NCI-H187 (cell line): ENCODE data around the gene TTLL10.

Experiments used
- DNase-seq, 2 experiments: peaks; one replicate each; lab custom pipeline; 2025; lab: John Stamatoyannopoulos, UW

Gene TTLL10, protein sequence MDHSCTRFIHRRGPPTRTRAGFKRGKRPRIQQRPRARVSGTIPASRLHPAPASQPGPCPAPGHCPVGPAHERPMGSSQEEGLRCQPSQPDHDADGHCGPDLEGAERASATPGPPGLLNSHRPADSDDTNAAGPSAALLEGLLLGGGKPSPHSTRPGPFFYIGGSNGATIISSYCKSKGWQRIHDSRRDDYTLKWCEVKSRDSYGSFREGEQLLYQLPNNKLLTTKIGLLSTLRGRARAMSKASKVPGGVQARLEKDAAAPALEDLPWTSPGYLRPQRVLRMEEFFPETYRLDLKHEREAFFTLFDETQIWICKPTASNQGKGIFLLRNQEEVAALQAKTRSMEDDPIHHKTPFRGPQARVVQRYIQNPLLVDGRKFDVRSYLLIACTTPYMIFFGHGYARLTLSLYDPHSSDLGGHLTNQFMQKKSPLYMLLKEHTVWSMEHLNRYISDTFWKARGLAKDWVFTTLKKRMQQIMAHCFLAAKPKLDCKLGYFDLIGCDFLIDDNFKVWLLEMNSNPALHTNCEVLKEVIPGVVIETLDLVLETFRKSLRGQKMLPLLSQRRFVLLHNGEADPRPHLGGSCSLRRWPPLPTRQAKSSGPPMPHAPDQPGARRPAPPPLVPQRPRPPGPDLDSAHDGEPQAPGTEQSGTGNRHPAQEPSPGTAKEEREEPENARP

DNA sequence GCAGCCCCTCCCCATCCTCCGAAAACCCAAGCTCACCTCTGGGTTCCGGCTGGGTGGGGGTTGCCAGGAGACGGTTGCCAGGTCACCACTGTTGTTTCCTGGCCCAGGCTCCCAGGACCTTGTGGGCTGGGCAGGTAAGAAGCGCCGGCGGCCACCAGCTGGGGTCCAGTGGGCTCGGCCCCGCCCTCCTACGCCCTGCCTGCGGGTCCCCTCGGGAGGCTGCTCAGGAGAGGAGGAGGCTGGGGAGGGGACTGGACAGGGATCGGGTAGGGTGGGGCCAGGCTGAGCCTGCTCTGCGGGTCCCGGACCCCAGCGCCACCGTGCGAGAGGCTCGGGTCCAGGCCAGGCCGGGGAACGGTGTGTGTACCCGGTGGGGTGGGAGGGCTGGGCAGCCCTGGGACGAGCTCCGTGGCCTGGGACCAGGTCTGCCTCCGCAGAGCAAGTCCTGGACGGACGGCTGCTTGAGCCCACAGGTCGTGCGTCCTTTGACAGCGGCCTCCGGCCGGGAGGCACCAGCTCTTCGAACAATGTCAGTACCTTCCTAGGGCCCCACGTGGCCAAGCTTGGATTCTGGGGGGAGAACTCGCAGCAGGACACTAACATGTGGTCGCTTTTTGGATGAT, at the start of gene TTLL10:
Gene TTLL10 (plus strand): TSS at position 88 of the 623 bp plus-strand sequence. CDS start 5,336 bp downstream, outside the sequence.
- no peak for DNase-seq

DNA sequence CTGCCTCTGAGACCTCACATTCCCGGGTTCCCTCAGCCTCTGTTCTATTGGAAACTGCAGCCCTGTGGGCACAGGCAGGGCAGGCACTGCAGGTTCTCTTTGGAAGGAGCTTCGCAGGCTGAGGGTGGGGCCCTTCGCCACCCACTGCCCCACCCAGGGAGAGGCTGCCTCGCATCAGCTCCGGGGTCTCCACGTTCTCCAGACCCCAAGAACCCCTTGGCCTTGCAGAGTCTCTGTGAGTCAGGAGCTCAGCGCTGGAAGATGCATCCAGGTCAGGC, 49.2 kb upstream of the TTLL10 start:
- DNase-seq: no peak

DNA sequence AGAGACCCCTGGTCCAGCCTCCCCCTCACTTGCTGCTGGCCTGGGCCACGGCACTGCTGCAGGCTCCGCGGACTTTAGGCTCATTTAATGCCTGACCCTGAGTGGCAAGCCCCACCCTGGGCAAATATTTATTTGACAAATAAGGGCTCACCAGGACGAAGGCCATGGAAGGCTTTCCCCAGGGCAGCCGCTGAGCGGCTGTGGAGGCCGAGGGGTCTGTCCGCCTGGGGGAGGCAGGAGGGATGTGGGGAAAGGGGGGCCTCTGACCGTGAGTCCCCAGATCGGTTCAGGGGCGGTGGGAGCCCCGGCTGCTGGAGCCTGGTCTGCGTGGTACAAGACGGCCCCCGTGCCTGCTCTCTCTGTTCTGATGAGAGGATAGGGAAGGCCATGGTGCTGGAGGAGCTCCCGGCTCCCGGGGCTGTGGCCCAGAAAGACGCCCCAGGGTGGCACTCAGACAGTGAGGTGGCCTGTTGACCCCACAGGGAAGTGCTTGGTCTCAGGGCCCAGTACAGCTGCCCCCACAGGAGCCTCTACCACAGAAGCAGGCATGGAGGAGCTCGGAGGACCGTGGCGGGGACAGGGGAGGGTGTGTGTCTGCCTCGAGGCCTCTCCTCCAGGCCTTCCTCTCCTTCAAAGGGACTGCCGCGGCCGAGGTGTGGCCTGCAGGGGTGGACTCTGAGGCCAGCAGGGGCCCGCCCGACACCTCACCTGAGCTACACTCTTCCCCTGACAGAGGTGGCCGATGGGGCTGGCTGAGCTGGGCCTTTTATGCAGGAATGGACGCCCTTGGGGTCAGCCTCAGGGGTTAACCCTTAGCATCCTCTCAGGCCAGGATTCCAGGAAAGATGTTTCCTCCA, 48.7 kb upstream of the TTLL10 start:
- no peak for DNase-seq

DNA sequence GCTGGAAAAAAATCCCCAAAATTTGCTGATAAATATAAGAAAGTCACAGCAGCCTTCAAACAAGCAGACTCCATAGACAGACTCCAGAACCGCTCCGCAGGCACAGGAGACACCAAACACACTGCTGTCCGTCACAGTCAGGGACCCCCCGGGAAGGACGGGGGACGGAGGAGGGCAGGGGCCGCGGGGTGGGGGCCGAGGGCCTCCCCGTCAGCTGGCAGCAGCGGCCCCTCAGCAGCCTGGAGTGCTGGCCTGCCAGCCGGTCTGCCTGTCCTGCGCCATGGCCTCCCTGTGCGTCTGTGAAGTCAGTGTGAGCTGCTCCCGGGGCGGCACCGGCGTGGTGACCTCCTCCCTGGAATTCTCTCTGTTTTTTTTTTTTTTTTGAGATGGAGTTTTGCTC, 47.7 kb upstream of the TTLL10 start:
- DNase-seq: no peak

DNA sequence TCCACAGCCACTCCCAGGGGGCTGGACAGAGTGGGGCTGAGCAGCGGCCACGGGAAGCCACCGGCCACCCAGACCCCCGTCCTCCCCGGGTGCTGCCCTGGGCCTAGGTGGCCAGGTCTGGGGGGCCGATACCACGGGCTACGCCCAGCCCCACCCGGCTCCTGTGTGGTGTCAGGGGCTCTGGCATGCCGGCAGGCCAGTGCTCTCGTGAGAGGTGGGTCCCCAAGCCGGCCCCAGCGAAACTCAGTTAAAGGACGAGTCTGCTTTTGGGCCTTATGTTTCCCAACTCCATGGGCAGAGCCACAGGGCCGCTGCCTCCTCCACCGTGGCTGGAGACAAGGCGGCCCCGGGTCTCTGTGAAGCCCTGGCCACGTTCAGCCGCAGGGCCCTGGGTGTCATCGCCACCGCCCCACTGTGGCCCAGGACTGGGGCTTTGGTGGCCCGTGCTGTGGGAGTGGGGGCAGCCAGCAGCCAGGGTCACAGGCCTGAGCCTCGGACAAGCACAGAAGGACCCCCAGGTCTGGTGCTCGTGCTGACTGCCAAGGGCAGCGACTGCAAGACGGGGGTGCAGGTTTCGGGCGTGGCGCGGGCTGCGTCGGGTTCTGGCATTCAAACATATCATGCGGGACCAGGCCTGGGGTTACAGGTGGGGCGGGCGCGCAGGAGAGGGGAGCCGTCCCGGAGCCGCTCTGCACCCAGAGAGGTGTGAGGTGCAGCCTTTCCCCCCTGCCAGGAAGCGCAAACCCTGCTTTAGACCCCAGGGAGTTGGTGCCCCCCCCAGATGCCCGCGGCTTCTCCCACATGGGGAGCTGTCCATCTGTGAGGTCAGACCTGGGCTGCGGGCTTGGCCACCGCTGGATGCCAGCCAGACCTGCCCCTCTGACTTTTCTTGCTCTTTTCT, 45.9 kb upstream of the TTLL10 start:
- no peak for DNase-seq

DNA sequence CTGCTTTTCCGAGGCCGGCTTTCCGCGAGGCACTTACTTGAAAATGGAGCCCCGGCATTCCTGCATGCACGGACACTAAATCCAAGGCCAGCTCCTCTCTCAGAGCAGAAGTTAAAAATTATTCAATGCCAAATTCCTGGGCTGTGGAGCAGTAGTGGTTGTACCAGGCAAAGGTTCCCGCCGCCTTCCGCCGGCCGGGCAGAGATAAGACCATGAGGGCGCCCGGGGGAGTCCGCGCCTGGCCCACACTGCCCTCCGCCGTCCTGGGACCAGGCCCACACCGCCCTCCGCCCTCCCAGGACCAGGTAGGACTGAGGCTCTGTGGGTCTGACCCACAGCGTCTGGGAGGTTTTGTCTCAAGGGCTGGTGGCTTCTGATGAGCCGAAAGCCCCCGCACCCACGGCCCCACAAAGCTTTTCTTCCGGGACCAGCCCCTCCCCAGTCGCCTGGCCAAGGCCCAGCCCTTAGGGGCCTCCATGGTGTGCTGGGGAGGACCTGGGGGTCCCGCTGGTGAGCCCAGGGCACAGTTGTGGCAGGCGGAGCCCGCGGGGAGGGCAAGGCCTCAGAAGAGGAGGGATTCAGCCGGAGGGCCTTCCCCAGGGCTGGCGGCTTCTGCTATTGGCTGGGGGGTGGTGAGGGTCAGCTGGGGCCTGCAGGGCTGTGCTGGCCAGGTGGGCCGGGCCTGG, 45.1 kb upstream of the TTLL10 start:
- no peak for DNase-seq

DNA sequence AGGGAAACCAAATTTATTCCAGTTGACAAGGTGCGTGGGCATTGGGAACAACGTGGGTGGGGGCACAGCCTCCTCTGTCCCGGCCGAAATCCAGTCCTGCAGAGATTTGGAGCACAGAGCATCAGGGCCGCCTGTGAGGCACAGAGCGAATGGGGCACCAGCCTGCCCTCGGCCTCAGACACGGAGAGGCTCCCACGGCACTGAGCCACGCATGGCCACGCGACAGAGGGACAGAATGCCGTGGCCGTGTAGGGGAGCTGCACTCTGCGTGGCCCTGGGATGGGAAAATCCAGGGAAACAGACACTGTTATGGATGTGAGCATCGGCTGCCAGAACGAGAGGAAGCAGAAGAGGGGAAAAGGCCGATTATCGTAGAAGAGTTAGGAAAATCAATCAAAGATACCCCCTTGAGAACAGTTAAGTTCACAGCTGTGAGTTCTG, 44.3 kb upstream of the TTLL10 start:
- DNase-seq: no peak

DNA sequence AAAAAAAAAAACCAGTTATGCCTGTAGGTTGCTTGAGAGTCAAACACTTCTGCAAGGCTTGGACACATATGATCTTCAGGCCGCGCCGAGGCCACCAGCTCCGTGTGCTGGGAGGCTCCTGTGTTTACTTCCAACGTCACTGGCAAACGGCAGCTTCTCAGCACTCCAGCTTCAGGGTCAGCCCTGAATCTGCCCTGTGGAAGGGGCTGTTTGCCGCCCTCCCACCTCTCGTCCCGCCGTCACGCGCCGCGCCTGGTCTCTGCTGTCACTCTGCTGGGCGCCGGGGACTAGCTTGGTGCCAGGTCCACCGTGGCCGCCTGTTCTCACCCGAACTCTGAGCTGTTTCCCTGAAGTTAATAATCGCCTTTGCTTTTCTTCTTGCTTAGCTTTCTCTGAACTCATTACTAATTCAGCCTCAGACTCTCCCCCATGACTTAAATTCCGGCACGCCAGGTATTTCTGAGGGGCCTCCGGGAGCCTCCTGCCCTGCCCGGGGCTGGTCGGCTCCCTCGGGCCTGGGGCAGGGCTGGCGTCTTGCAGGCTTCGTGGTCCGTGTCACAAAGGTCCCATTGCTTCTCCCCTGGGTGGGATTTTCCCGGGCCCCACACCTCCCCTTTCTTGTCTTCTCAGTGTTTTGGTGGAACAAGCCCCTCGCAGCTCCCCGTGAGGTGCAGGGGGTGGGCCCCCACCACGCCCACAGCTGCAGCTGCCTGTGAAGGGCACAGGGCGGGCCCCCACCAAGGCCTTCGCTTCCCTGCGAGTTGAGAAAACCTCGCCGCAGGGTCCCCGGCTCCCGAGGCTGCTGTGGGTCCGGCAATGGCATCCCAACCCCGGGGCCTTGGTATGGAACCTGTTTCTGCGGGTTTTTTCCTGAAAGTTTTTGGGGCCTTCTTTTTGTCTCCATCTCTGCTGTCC, 43.2 kb upstream of the TTLL10 start:
- no peak for DNase-seq

DNA sequence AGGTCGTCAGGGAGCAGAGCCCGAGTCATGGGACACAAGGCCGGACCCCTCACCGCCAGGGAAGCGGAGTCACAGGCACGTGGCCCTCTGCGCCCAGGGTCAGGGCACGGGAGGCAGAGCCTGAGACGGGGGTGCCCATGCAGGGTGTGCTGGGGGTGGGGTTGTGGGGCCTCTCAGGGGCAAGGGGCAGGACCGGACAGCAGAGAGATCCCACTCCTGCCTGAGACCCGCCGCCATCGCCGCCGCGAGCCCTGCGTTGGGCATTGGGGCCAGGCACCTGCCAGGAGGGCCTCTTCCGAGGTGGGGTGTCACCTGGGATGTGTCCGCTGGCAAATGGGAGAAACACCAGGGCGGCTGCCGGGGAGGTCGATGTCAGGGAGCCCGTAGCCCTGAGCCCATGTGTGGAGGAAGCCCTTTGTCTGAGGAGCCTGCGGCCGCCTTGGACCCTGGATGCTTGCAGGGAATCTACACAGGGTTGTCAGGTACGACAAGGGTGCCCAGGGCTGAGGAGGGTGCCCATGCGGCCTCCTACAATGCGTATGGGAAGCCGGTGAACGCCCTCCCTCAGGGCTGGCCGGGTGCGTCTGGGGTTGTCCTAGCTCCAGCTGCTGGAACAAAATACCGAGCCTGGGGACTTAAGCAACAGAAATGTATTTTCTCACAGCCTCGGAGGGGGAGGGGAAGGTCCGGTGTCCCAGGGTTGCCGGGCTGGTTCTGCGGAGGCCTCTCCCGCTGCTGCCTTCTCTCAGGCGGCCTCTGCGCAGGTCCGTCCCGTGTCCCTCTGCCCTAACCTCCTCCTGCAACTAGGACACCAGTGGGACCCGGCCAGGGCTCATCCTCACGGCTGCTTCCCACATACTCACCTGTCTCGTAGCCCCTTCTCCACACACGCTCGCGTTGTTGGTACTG, 41.4 kb upstream of the TTLL10 start:
- no peak for DNase-seq

DNA sequence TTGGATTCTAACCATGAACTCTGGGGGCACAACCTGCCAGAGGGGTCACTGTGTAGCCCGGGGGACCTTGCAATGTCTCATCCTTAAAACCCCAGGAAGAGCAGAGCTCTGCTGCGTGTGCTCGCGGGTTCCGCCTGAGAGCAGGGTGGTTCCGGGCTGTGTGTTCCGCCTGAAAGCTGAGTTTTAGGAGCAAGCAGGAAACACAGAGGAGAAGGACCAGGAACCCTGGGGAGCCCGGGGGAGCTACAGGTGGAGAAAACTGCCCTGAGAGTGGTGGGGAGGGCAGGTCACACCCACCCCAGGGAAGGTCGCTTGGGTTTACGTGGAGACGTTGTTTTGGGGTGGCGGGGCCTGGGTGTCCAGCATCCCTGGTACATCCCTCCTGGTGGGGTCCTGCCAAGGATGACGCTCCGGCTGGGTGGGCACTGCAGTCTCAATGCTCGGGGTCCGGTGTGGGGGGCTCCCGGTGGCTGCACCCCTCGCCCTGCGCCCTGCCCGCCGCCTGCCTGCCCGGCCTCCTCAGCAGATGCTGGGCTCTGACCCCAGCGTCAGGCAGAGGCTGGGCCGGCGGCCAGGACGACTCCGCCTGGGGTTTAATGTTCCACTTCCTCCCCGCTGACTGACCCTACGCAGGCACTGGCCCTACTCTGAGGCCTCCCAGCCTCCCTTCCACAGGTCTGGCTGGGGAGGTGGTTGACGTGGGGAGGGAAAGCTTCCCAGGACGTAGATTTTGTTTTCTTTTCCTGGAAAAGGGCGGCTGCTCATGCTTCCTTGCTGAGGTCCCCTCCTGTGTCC, 40.5 kb upstream of the TTLL10 start:
- no peak for DNase-seq

DNA sequence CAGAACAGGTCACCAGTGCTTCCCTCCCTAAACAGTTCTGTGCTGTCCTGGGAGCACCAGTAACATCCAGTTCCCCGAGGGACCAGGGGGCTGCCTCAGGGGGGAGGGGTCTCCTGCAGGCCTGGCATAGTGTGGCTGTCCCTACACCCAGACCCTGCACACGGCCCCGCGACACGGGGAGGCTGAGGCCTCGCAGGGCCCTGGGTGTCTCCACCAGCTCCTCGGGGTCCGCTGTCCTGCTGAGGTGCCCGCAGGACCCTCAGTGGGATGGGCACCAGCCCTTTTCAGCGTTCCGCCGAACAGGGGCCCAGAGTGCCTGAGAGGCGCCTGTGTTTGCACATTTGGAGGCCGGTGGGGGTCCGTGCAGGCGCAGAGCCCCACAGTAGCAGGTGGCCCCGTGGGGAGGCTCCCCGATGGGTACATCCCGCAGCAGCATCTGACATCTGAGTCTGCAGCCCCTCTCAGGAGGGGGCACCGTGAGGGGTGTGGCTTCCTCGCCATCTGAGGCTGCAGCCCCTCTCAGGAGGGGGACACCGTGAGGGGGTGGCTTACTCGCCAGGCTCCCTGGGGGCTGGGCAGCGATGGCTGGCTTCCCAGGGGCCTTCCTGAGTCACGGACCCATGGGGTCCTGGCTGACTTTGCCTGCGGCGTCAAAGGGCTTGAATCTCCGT, 39.2 kb upstream of the TTLL10 start:
- no peak for DNase-seq

DNA sequence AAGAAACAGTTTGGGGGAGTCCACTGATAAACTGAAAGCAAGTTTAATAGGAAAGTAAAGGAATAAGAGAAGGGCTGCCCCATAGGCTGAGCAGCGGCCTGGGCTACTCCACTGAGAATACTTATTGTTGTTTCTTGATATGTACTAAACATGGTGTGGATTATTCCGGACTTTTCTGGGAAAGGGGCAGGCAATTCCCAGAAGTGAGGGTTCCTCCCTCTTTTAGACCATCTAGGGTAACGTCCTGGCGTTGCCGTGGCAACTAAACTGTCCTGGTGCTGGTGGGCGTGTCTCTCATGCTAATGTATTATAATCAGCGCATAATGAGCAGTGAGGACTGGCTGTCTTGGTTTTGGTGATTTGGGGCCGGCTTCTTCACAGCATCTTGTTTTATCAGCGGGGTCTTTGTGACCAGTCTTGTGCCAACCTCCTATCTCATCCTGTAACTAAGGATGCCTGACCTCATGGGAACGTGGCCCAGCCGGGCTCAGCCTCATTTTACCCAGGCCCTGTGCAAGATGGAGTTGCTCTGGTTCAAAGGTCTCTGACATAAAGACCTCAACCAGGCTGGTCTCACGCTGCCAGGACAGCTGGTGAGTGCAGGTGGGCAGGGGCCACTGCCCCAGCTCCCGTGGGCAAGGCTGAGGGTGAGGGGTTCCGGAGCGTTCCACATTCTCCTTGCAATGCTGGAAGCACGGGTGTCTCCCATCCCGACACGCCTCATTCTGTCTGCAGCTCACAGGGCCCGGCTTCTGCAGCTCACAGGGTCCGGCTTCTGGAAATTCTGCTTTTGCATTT, 38.1 kb upstream of the TTLL10 start:
- DNase-seq: no peak

DNA sequence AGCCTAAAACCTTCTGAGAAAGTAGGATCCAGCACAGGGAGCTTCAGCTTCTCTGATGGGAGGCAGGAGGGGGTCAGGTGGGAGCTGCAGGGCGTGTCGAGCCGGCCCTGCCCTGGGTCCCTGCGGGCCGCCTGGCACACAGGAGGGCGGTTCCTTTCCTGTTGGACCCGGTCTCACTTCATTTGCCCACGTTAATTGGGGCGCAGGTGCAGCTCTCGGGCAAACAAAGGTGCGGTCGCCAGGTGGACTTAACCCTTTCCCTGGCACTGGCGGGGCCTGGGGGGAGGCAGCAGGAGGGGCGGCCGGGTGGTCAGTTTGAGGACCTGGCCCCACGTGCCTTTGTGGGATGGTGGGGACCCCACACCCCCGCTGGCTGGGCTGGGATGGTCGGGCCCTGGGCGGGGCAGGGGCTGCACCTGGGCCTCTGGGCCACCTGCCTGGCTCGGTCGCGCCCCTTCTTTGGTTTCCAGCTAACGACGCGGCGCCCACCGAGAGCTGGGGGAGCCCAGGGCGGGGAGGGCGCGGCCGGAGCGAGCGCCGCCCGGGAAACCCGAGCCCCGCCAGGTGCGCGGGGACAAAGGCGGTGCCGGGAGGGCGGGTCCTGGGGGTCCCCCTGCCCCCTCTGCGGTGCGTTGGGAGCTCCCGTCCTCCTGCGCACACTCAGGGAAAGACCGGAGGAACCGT, 37.0 kb upstream of the TTLL10 start:
- DNase-seq: peak; percentile 79 to 97

DNA sequence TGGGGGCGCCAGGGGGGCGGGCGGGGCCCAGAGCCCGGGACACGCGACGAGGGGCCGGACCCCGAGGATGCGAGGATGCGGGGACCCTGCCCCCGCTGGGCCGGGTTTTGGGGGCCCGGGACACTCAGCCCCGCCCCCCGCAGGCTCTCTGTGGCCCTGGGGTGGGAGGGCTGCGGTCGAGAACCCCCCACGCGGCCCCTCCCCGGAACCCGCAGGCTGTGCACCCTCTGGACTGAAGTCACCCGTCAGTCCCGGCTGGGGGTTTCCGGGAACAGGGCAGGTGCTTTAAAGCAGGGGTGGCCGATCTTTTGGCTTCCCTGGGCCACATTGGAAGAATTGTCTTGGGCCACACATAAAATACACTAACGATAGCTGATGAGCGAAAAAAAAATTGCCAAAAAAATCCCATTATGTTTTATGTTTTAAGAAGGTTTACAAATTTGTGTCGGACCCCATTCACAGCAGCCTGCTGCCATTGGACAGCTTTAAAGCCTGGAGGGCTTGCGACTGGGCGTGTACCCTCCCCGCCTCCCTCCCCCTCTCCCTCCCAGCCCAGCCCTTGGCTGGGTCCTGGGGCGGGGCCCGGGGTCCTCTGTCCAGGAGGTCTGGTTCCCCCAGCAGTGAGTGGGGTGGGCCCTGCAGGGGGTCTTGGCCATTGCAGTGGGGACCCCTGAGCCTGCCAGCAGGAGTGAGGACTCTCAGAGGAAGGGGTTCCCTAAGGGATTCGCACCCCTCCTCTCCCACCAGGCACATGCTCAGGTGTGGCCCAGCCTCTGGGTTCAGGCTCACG, 36.2 kb upstream of the TTLL10 start:
- DNase-seq: peak; percentile 29

DNA sequence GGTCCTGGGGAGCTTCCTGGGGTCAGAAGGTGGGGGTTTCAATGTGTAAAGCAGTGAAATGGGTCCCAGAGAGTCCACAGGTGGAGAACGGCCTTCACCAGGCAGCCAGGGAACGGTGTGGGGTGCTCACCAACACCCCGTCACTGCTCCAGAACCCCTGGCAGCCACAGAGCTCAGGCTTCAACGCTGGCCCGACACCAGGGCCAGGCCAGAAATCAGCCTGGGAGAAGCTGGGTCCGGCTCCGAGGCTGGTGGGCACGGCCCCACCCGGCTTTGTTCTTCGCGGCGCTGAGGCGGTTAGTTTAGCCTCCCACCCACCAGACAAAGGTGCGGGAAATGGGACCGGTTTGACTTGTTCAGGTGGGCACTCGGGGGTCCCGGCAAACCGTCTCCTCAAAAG, 33.0 kb upstream of the TTLL10 start:
- no peak for DNase-seq
